ENCODE data around the gene CEBPG.

The CEBPG gene

DNA sequence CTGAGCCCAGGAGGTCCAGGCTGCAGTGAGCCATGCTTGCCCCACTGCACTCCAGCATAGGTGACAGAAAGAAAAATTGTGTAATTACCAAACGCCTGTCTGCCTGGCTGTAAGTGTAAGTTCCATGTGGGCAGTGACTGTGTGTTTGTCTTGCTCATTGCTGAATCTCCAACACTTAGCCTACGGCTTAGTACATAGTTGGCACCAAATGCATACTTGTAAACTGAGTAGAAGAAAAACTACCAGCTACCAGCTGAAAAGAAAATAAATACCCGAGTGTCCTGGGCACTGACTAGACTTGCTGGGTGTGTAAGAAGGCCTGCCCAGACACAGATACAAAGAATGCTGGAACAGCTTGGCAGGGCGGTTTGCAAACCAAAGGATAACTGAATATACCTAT is 2.7 kb upstream of the CEBPG start:
- Histone ChIP-seq H3K9me2 (replicated peaks; ENCODE audit: insufficient read depth, low read length) (no peaks in the 10 kb centered on the region), H3K4me1 (ENCODE audit: low read length) (peaks cover 4% of the 10 kb centered on the region; the same call in 1 of the 2 replicates), H3K79me2 (ENCODE audit: low read length) (peaks cover 18% of the 10 kb centered on the region), H3K27me3 (replicated peaks; ENCODE audit: insufficient read depth, low read length) (peaks cover 7% of the 10 kb centered on the region; the same call in 1 of the 2 replicates), H2AFZ (ENCODE audit: low read length) (no peak overlapping the region), H3K4me2 (ENCODE audit: low read depth, low read length) (no peak overlapping the region), H3K36me3 (replicated peaks; ENCODE audit: insufficient read depth, low read length) (no peaks in the 10 kb centered on the region), H3K27ac (ENCODE audit: low read length) (no peak overlapping the region), H3F3A (ENCODE audit: insufficient read depth, low read length) (peaks cover 10% of the 10 kb centered on the region), H3K9ac (ENCODE audit: low read length) (no peak overlapping the region), H4K20me1 (ENCODE audit: insufficient read depth, low read length) (peaks cover 10% of the 10 kb centered on the region), H3K9me3 (replicated peaks; ENCODE audit: insufficient read depth, low read length) (no peaks in the 10 kb centered on the region), H3K4me3 (ENCODE audit: low read length) (no peak overlapping the region)
- no peak for DNase-seq
- no peak for TF ChIP-seq EZH2 (optimal IDR thresholded peaks at IDR 0.05; ENCODE audit: low read depth, low read length)
- no peak for TF ChIP-seq EZH2phosphoT487 (IDR thresholded peaks at IDR 0.05; ENCODE audit: low read length)
- TF ChIP-seq, protein P1, sequence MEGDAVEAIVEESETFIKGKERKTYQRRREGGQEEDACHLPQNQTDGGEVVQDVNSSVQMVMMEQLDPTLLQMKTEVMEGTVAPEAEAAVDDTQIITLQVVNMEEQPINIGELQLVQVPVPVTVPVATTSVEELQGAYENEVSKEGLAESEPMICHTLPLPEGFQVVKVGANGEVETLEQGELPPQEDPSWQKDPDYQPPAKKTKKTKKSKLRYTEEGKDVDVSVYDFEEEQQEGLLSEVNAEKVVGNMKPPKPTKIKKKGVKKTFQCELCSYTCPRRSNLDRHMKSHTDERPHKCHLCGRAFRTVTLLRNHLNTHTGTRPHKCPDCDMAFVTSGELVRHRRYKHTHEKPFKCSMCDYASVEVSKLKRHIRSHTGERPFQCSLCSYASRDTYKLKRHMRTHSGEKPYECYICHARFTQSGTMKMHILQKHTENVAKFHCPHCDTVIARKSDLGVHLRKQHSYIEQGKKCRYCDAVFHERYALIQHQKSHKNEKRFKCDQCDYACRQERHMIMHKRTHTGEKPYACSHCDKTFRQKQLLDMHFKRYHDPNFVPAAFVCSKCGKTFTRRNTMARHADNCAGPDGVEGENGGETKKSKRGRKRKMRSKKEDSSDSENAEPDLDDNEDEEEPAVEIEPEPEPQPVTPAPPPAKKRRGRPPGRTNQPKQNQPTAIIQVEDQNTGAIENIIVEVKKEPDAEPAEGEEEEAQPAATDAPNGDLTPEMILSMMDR (IDR thresholded peaks at IDR 0.05; ENCODE audit: low read length) = no peak

DNA sequence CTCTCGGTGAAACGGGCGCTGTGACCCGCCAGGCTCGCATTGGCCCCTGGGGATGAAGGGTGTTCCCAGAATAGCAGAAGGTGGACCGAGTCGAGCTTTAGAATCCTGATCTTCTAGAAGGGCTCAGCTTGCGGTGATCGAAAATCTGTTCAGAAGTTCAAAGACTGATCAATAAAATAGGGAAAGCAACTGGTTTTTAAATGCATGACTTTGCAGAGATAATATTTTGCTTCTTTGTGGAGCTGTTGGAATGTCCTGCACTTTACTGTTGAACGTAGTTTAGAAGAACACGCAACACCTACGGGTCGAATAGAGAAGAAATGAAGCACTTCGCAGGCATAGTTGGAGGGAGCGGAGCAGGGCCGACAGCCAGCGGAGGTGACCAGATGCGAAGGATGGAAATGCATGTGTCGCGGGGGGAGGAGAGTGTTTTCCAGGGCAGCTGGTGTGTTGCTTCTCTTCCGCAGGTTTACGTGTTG is 766 bp downstream of the CEBPG start:
- Histone ChIP-seq H4K20me1 (ENCODE audit: insufficient read depth, low read length) (peaks cover 18% of the 10 kb centered on the region), H3K27me3 (replicated peaks; ENCODE audit: insufficient read depth, low read length) (no peaks in the 10 kb centered on the region), H3K9me3 (replicated peaks; ENCODE audit: insufficient read depth, low read length) (no peaks in the 10 kb centered on the region), H3K4me1 (ENCODE audit: low read length) (peaks cover 4% of the 10 kb centered on the region; the same call in 1 of the 2 replicates), H3K4me2 (ENCODE audit: low read depth, low read length) (peak overlapping the region; percentile 88), H3K36me3 (replicated peaks; ENCODE audit: insufficient read depth, low read length) (peaks cover 2% of the 10 kb centered on the region; the same call in 1 of the 2 replicates), H3K79me2 (ENCODE audit: low read length) (peaks cover 53% of the 10 kb centered on the region), H3K4me3 (ENCODE audit: low read length) (peak overlapping the region; percentile 77), H3F3A (ENCODE audit: insufficient read depth, low read length) (peaks cover 10% of the 10 kb centered on the region), H3K27ac (ENCODE audit: low read length) (peak overlapping the region; percentile 30; the same call in 1 of the 2 replicates), H3K9me2 (replicated peaks; ENCODE audit: insufficient read depth, low read length) (no peaks in the 10 kb centered on the region), H3K9ac (ENCODE audit: low read length) (peak overlapping the region; percentile 61), H2AFZ (ENCODE audit: low read length) (peak overlapping the region; percentile 36; the same call in 1 of the 2 replicates)
- TF ChIP-seq, protein P1 (IDR thresholded peaks at IDR 0.05; ENCODE audit: low read length) = peak; percentile 18; the same call in 1 of the 2 replicates
- TF ChIP-seq EZH2 (optimal IDR thresholded peaks at IDR 0.05; ENCODE audit: low read depth, low read length) = no peak
- peak; percentile 66 for DNase-seq

DNA sequence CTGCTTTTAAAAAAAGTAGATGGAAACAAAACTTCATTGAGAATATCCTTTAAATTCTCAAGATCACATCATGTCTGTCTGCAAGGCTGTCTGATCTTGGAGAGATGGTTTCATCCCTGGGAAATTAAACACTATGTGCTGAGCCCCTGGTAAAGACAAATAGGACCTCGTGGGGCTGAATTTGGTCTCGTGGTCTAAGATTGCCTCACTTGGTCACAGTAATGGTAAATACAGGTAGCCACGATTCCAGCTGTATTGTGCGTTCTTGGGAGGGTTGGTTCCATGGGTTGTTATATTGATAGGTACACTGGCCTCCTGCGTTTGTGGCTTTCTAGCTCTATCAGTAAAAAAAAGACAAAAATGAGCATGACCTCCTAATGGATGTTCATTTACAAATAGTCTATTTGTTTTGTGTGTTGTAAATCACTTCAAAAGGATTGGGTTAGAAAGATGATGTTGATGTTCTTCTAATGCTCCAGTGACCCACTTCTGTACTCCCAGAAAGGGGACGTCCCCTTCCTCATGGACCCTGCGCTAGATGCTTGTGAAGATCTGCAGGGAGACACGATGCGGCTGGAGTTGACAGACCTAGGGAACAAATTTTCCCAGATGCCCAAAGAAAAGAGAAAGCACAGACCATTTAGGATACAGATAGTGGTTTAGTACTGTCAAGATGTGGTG is 1.8 kb downstream of the CEBPG start:
- TF ChIP-seq EZH2phosphoT487 (IDR thresholded peaks at IDR 0.05; ENCODE audit: low read length) = no peak
- TF ChIP-seq EZH2 (optimal IDR thresholded peaks at IDR 0.05; ENCODE audit: low read depth, low read length) = no peak
- Histone ChIP-seq H3K9ac (ENCODE audit: low read length) (peak overlapping the region; percentile 61; the same call in 1 of the 2 replicates), H3K4me2 (ENCODE audit: low read depth, low read length) (peak overlapping the region; percentile 88), H3K79me2 (ENCODE audit: low read length) (peaks cover 63% of the 10 kb centered on the region), H2AFZ (ENCODE audit: low read length) (no peak overlapping the region), H3K4me1 (ENCODE audit: low read length) (peaks cover 4% of the 10 kb centered on the region; the same call in 1 of the 2 replicates), H3K9me3 (replicated peaks; ENCODE audit: insufficient read depth, low read length) (no peaks in the 10 kb centered on the region), H3K27ac (ENCODE audit: low read length) (no peak overlapping the region), H3K9me2 (replicated peaks; ENCODE audit: insufficient read depth, low read length) (no peaks in the 10 kb centered on the region), H3K27me3 (replicated peaks; ENCODE audit: insufficient read depth, low read length) (no peaks in the 10 kb centered on the region), H4K20me1 (ENCODE audit: insufficient read depth, low read length) (peaks cover 24% of the 10 kb centered on the region), H3K36me3 (replicated peaks; ENCODE audit: insufficient read depth, low read length) (peaks cover 9% of the 10 kb centered on the region; the same call in 1 of the 2 replicates), H3K4me3 (ENCODE audit: low read length) (peak overlapping the region; percentile 77), H3F3A (ENCODE audit: insufficient read depth, low read length) (peaks cover 10% of the 10 kb centered on the region)
- no peak for DNase-seq

DNA sequence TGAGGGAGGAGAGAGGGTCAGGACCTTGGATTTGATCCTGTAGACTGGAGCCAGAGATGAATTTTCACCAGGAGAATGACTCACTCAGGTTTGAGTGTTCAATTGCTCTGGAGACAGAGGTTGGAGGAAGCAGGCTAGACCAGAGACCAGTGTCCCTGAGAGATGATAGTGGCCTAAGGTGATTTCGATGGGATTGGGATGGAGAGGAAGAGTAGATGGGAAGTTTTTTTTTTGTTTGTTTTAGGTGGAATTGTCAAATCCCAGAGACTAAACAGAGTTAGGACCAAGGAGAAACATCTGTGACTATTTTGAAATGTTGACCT is 2.3 kb downstream of the CEBPG start:
- no peaks in the 10 kb centered on the region for H3K9me3 ChIP-seq (replicated peaks; ENCODE audit: insufficient read depth, low read length)
- no peak overlapping the region for H3K4me3 ChIP-seq (ENCODE audit: low read length)
- H3K9ac ChIP-seq (ENCODE audit: low read length) = no peak overlapping the region
- H3K4me1 ChIP-seq (ENCODE audit: low read length) = peaks cover 4% of the 10 kb centered on the region; the same call in 1 of the 2 replicates
- H2AFZ ChIP-seq (ENCODE audit: low read length) = no peak overlapping the region
- no peaks in the 10 kb centered on the region for H3K27me3 ChIP-seq (replicated peaks; ENCODE audit: insufficient read depth, low read length)
- peaks cover 24% of the 10 kb centered on the region for H4K20me1 ChIP-seq (ENCODE audit: insufficient read depth, low read length)
- TF ChIP-seq EZH2 (optimal IDR thresholded peaks at IDR 0.05; ENCODE audit: low read depth, low read length) = no peak
- TF ChIP-seq EZH2phosphoT487 (IDR thresholded peaks at IDR 0.05; ENCODE audit: low read length) = no peak
- TF ChIP-seq, protein P1 (IDR thresholded peaks at IDR 0.05; ENCODE audit: low read length) = no peak
- no peak overlapping the region for H3K4me2 ChIP-seq (ENCODE audit: low read depth, low read length)
- H3K27ac ChIP-seq (ENCODE audit: low read length) = no peak overlapping the region
- H3K79me2 ChIP-seq (ENCODE audit: low read length) = peaks cover 68% of the 10 kb centered on the region
- H3K36me3 ChIP-seq (replicated peaks; ENCODE audit: insufficient read depth, low read length) = peaks cover 9% of the 10 kb centered on the region; the same call in 1 of the 2 replicates
- peaks cover 10% of the 10 kb centered on the region for H3F3A ChIP-seq (ENCODE audit: insufficient read depth, low read length)
- no peak for DNase-seq
- H3K9me2 ChIP-seq (replicated peaks; ENCODE audit: insufficient read depth, low read length) = no peaks in the 10 kb centered on the region

Data from MM.1S (cell line).